GM19193 (cell line): ENCODE results near the gene TBC1D10A.

Experiments
- POLR2A ChIP-seq: IDR thresholded peaks from 4 replicates; pipeline ENCODE4 v1.6.1; 2011; ENCODE audit not compliant: insufficient read depth, insufficient read length; ENCODE audit errors: extremely low read depth

Gene TBC1D10A

DNA sequence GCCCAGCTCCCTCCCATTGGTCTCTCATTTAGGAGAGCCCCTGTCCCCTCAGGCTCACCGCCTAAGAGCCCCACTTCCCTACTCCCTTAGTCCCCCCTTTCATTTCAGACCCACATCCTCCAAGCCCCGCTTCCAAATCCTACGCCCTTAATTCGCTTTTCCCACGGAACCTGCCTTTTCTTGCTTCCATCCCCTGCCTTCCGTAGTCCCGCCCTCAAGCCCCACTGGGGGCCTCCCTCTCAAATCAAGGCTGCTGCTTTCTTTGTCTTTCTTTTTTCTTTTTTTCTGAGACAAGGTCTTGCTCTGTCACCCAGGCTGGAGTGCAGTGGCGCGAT, 30.5 kb upstream of the TBC1D10A start:
- no peak for TF ChIP-seq POLR2A

DNA sequence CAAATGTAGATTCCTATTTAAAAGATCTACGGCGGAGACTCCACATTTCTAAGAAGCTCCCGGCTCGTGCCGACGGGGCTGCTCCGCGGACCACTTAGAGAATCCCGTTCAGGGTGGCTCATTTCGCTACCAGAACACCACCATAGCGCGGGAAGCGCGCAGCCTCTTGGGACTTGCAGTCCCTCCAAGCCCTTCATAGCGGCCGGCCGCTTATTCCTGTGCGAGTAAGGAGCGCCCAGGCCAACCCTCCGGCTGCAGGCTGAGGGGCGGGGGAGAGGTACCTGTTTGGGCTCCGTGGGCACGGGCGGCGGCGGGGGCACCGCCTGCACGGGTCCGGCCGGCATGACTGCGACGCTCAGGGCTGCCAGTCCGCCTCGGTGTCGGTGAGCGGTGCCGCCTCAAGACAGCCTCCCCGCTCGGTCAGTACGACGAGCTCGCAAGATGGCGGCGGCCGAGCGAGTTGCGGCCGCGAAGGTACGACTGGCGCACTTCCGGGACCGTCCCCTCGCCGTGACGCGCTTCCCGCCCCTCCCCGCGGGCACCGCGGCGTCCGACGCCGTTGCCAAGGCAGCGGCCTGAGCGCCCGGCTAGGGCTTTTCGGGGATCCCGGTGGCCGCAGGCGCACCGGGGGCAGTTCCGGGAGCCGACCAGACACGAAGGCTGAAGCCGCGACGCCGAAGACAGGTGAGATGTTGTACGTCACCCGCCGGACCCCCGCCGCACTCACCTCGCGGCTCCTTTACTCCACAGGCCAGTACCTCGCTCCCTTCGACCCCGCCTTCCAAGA, 29.9 kb upstream of the TBC1D10A start, which contains the start of the genes CCDC157 and SF3A1:
Gene CCDC157 (plus strand): TSS at position 559 of the 787 bp plus-strand sequence. CDS start 8,994 bp downstream, outside the sequence.
Gene SF3A1 (minus strand): TSS at position 446 of the 787 bp plus-strand sequence. CDS start 102 bp downstream, at position 344.
- peak; percentile 97 for TF ChIP-seq POLR2A

DNA sequence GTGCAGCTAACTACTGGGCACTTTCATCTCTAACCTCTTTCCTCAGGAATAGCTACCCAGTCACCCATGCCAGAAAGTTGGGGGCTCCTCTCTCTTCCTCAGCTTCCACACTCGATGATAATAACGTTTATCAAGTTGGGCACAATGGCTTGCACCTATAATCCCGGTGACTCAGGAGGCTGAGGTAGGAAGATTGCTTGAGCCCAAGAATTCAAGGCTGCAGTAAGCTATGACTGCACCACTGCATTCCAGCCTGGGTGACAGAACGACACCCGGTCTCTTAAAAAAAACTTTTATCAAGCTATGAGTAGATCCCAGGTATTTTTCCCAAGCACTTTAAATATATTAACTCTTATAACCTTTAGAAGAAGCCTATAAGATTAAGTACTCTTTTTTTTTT, 27.9 kb upstream of the TBC1D10A start:
- TF ChIP-seq POLR2A, result no peak

DNA sequence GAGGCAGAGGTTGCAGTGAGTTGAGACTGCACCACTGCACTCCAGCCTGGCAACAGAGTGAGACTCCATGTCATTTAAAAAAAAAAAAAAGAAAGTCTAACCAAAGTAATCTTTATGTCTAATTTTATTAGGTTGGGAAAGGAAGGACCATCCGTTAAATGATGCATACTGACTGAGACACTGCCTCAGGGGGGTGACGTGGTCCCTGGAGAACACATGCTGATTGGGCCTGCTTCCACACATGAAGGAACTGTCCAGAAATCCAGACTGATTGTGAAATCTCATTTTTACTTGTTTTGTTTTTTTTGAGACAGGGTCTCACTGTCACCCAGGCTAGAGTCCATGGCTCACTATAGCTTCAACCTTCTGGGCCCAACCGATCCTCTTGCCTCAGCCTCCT, 24.5 kb upstream of the TBC1D10A start:
- no peak for TF ChIP-seq POLR2A

DNA sequence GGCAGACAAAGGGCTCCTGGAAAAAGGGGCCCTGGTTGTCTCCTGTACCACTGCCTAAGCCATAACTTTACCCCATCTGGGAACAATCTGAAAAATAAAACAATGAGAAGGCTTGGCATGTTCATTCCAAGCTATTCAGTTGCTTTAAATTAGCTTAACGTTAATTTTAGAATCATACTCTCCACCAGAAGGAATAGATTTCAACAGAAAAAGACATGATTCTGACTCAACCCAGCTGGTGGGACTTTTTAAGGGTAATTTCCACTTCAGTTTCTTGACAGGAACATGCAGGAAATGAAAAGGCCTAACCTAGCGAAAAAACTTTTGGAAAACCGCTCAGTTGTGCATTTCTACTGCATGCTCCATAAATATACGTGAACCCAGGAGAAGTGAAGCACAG, 22.1 kb upstream of the TBC1D10A start:
- no peak for TF ChIP-seq POLR2A

DNA sequence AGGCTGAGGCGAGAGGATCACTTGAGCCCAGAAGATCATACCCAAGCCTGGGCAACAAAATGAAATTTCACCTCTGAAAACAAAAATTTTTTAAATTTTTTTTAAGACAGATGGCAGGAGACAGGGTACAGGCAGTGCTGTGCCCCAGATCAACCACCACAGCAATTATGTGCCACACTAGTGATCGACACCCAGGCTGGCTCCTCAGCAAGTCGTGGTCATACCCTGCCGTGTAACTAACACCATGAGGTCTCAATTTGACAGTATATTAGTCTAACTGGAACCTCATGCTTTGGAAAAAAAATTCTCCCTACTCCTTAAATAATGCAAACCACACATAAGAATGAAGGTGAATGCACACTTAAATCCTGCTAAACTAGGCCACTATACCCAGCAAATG, 21.7 kb upstream of the TBC1D10A start:
- TF ChIP-seq POLR2A, result no peak

DNA sequence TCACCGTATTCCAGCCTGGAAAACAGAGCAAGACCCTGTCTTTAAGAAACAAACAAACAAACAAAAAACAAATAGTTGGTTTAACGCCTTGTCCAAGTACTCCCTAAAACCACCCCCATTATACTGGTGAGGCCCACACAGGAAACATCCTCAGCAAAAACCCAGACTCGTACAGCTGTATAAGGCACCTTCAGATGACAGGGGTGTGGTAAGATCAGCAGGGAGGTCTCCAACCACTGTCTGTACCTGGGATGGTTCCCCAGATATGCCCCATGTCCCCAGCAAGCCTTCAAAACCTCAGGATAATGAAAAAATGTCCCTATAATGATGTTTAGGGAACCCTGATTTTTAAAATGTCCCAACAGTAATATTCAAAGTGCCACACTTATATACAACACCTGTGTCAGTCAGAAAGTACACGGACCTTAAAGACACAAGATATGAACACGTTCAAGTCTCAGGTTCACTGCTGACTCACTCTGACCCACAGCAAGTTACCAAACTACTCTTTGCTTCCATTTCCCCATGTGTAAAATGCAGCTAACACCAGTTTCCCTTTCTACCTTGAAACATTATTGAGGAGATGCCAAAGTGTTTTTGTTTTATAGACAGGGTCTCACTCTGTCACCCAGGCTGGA, 20.6 kb upstream of the TBC1D10A start:
- TF ChIP-seq POLR2A, result no peak

DNA sequence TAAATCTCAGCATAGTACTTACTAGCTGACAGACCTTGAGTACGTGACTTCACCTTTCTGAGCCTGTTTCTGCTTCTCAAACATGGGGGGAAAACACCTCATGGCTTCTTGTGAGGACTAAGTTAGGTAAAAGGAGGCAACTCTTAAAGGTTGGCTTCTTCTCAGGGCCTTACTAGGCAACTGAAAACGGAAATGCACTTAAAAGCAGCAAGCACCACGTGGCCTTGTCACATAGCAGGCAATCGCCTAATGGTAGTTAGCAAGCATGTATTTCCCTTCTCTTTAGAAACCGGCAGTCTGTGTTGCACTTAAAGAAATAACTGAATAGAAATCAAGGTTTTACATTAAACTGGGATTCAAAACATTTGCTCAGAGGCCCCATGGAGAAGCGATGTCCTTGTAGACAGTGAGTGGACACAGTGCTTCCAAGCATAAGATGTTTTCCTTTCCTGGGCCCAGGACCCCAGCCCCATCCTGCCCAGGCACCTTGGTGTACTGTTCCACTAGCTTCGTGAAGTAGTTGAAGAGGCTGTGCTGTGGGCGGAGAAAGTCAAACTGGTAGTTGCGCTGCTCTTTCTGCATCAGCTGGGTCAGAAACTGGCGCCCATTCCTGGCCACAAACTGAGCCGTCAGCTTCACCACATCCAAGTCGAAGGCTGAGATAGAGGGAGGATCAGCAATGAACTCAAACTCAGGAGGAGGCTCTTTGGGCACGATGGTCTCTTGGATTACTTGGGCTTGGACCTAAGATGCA, 17.9 kb upstream of the TBC1D10A start:
- no peak for TF ChIP-seq POLR2A

DNA sequence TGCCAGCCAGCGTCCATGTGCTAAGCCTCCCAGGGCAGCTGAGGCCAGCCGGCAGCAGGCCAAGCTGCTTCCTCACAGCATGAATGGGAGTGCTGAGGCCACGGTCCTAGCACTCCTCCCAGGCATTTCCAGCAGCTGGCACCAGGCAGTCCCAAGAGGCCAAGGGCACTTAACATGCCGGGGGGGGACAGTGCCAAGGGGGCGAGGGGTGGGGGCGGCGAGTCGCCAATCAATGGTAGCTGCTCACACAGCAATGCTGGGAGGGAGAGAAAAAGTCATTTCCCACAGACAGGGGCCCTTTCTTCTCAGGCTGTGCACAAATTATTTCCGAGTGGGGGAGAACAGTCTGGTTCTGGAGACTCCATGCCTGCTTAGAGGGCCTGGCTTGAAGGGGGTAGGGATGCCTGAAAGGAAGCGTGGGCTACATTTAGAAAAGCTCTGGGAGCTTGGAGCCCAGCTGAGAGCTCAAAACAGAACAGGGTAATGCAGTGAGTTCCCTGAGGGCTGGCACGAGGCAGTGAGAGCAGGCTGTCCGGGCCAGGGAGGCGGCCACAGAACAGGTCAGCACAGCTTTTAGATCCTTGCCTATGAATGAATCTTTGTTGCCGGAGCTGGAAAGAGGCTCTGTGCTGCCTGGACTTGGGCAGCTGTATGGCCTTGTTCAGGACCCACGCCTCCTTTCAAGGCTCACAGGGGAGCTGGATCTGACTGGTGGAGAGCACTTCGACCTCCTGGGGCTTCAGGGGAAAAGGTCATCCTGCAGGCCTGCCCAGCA, 14.4 kb upstream of the TBC1D10A start:
- no peak for TF ChIP-seq POLR2A

DNA sequence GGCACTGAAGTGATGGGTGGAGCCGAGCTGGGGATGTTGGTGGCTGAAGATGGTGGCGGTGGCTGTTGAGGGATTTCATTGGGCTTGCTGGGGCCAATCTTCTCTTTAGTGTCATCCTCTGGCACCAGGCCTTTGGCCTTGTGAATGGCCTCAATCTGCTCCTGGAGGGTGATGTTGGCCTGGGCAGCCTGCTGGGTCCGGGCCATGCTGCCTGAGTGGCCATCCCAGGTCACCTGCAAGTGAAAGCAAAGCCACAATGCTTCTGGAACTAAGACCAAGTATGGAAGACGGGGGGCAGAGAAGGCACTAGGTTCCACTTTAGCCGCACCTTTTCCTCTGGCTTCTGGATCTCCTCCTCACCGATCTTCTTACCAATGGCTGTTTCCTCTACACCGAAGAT, 12.1 kb upstream of the TBC1D10A start:
- no peak for TF ChIP-seq POLR2A

DNA sequence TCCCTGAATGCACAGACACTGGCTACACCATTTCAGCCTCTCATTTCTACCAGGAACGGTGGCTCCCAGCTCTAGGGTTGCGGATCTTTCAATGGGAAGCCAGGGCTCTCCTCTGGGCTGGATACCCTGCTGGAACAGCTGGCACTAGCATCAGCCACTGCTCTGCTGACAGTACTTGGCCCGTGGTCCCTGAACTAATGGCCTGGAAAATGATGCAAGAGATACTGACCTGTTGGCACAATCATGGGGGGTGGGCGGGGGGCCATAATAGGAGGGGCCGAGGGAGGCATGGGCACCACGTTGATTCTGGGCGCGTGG, 10.7 kb upstream of the TBC1D10A start:
- no peak for TF ChIP-seq POLR2A

DNA sequence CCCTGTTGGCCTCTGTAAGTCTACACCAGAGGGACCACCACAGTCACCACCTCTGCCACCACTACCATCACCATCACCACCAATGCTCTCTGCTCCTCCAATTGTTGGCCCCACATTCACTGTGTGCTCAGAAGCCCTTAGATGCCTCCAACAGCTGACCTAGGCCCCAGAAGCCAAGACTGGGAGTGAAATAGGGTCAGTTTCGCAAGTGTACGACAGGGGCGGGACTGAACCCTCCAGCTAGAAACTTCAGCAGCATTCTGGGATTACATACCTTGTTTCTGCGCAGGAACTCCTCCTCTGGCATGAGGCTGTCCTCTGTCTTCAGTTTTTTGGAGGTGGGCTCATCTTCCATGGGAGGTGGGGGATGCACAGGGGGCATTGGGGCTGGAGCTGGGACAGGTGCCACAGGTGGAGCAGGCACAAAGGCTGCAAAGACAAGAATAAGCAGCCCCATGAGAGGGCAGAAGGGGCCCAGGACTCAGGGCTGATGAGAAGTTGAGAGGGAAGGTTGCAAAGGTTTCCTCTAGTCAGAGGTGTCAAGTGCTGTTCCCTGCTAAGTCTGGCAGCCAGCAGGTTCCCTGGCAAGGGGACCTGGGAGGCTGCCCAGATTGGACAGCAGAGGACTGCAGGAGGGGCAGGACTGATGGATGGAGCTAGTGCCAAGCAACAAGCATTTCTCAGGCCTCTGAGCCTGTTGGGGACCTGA, 10.2 kb upstream of the TBC1D10A start:
- no peak for TF ChIP-seq POLR2A

DNA sequence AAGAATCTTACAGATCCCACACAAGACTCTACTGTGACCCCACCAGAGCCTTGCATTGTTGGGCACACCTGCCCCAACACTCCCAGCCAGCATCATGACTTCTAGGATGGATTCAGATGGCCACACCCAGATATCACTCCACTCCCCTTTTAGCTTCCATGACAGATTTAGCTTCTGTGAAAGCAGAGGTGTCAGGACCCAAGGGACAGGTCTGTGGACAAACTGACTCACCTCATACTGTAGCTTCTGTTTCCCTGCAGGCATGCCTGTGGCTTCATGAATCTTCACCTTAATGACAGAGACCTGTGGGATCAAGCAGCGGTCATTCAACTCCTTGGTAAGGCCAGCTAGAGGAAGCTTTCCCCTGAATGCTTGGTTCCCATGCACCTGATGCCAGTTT, 8.5 kb upstream of the TBC1D10A start:
- TF ChIP-seq POLR2A, result no peak

DNA sequence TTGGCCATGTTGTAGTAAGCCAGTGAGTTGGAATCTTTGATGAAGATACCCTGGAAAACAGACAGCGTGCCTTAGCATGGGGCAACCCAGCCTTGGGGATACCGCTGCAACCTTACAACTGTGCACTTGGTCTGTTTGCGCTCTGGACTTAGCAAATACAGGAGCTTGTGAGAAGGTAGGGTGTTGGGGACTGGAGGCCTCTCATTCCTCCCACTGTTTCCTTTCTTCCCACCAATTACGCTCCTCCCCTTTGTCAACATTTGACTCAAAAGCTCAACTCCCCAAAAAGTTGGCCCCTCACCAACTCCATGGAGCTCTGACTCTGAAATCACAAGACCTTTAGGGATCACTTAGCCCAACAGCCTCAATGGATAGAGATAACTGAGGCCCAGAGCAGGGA, 7.9 kb upstream of the TBC1D10A start:
- TF ChIP-seq POLR2A, result no peak

DNA sequence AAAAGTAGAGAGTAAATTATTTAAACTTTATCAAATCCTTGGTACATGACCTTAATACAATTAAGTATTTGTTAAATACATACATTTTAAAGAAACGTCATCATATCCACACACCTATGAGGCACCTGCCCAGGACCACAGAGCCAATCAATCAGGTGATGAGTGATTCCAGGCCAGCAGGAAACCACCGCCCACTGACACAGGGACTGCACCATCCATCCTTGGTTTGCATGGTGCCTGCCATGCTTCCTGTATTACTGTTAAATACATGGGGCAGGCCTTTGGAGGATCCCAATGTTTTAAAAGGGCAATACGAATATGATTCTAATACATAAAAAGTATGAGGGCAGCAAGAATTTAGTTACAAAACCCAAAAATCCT, 7.0 kb upstream of the TBC1D10A start:
- no peak for TF ChIP-seq POLR2A

DNA sequence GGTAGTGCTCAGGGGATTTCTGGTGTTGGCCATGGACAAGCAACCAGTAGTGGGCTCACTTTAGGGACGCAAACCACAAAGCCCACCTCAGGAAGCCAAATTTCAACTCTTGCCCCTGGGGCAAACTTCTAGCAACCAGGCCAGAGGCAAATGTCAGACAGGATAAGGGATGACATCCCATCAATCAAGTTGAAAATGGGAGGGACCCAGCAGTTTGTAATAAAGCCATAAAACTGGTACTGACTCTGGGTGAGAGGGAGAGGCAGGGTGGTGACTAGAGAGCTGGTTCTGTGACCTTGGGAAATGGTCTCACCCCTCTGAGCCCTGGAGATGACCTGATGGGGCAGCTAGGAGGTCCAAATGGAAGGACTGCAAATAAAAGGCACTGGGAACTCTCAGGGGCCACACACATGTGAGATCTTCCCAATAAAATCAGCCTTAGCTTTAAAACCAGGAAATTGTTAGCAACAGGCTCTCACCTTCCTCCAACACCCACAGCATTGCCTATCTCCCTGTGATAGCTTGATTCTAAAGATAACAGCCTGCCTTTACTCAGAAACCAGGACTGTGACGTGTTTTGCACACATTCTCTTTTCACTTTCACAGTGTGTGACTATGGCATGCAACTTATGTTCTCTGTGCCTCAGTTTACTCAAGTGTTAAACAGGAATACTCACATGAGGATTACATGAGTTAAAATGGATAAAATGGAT, 6.4 kb upstream of the TBC1D10A start:
- no peak for TF ChIP-seq POLR2A
